Activated T-cell treated with anti-CD3 and anti-CD28 coated beads, Interleukin-2, amount 50 U/mL, for 4 hours (primary cell): Measurements from ENCODE around the gene BCL2L11. TPM values are rescaled to one million over a fixed set of nuclear protein-coding genes. Genes with fewer than 3 reads are reported as not detected.

Experiments used
- ATAC-seq, 2 donors: fragments of 200-7000 bp; cut with Tn5 transposase; one replicate each; pipeline ENCODE4 v1.10.0; 2021
- DNase-seq: peaks from one replicate; pipeline ENCODE4 v3.0.0-alpha.2; 2020
- H3K27me3 Mint-ChIP-seq: one replicate; pipeline ENCODE4 v1.8.0; 2021; ENCODE audit warnings: low read depth, mixed read lengths
- H3K36me3 Mint-ChIP-seq: one replicate; pipeline ENCODE4 v1.8.0; 2022; ENCODE audit warnings: mixed read lengths; ENCODE audit not compliant: insufficient read depth
- H3K4me1 Mint-ChIP-seq: one replicate; pipeline ENCODE4 v1.8.0; 2021; ENCODE audit warnings: low read depth, mixed read lengths
- H3K4me3 Mint-ChIP-seq: one replicate; pipeline ENCODE4 v1.8.0; 2021; ENCODE audit warnings: mild to moderate bottlenecking, moderate library complexity, mixed read lengths
- H3K9me3 Mint-ChIP-seq: one replicate; pipeline ENCODE4 v1.8.0; 2021; ENCODE audit warnings: mixed read lengths
- total RNA-seq, 3 donors: library from RNA; stranded (reverse); gene quantifications; one replicate each; pipeline ENCODE4 v1.2.1, GENCODE V29; 2021

Gene BCL2L11
- total RNA-seq, 3 donors from 2014 or later = 63.3 to 68.9 (median 65.5) TPM

- peak; percentile 17 for DNase-seq
- H3K36me3 Mint-ChIP-seq = peaks cover 40% of the 10 kb centered on the region
- H3K4me3 Mint-ChIP-seq = peak overlapping the region; percentile 85
- H3K9me3 Mint-ChIP-seq = no peaks in the 10 kb centered on the region
- peaks cover 23% of the 10 kb centered on the region for H3K27me3 Mint-ChIP-seq
- H3K4me1 Mint-ChIP-seq = peaks cover 51% of the 10 kb centered on the region
- peak; percentile 4 to 6 for ATAC-seq
These were observed 2.1 kb downstream of the BCL2L11 start for GRCh38 chr2:111122631-111123421.

GRCh38 chr2:111123751-111124150, 3.0 kb downstream of the BCL2L11 start:
- peaks cover 42% of the 10 kb centered on the region for H3K4me1 Mint-ChIP-seq
- H3K4me3 Mint-ChIP-seq = peak overlapping the region; percentile 85
- peaks cover 47% of the 10 kb centered on the region for H3K36me3 Mint-ChIP-seq
- DNase-seq = no peak
- no peaks in the 10 kb centered on the region for H3K9me3 Mint-ChIP-seq
- no peak for ATAC-seq
- peaks cover 14% of the 10 kb centered on the region for H3K27me3 Mint-ChIP-seq

GRCh38 chr2:111126581-111126980, 5.9 kb downstream of the BCL2L11 start:
- Mint-ChIP-seq H3K4me3 (no peak overlapping the region), H3K36me3 (peaks cover 66% of the 10 kb centered on the region), H3K9me3 (no peaks in the 10 kb centered on the region), H3K27me3 (peaks cover 3% of the 10 kb centered on the region), H3K4me1 (peaks cover 32% of the 10 kb centered on the region)
- no peak for DNase-seq
- ATAC-seq = no peak

- Mint-ChIP-seq H3K27me3 (peaks cover 3% of the 10 kb centered on the region), H3K9me3 (no peaks in the 10 kb centered on the region), H3K36me3 (peaks cover 72% of the 10 kb centered on the region), H3K4me1 (peaks cover 35% of the 10 kb centered on the region), H3K4me3 (no peak overlapping the region)
- no peak for ATAC-seq
- no peak for DNase-seq
These were observed 6.6 kb downstream of the BCL2L11 start for GRCh38 chr2:111127351-111127750.

- ATAC-seq = no peak
- no peak for DNase-seq
- Mint-ChIP-seq H3K4me3 (no peak overlapping the region), H3K9me3 (no peaks in the 10 kb centered on the region), H3K27me3 (peaks cover 3% of the 10 kb centered on the region), H3K36me3 (peaks cover 72% of the 10 kb centered on the region), H3K4me1 (peaks cover 35% of the 10 kb centered on the region)
These were observed 7.4 kb downstream of the BCL2L11 start for GRCh38 chr2:111128096-111128495.

GRCh38 chr2:111133603-111134002, 12.9 kb downstream of the BCL2L11 start:
- Mint-ChIP-seq H3K4me1 (peaks cover 30% of the 10 kb centered on the region), H3K27me3 (no peaks in the 10 kb centered on the region), H3K9me3 (no peaks in the 10 kb centered on the region), H3K4me3 (no peak overlapping the region), H3K36me3 (peaks cover 57% of the 10 kb centered on the region)
- DNase-seq = no peak
- no peak for ATAC-seq

- no peaks in the 10 kb centered on the region for H3K9me3 Mint-ChIP-seq
- peaks cover 28% of the 10 kb centered on the region for H3K4me1 Mint-ChIP-seq
- ATAC-seq (no peak), DNase-seq (no peak)
- peaks cover 57% of the 10 kb centered on the region for H3K36me3 Mint-ChIP-seq
- H3K27me3 Mint-ChIP-seq = no peaks in the 10 kb centered on the region
- no peak overlapping the region for H3K4me3 Mint-ChIP-seq
These were observed 13.3 kb downstream of the BCL2L11 start for GRCh38 chr2:111134055-111134454.

GRCh38 chr2:111135237-111135909, 14.7 kb downstream of the BCL2L11 start:
- Mint-ChIP-seq H3K4me1 (peaks cover 28% of the 10 kb centered on the region), H3K27me3 (no peaks in the 10 kb centered on the region), H3K4me3 (no peak overlapping the region), H3K36me3 (peaks cover 61% of the 10 kb centered on the region), H3K9me3 (no peaks in the 10 kb centered on the region)
- no peak for ATAC-seq
- no peak for DNase-seq

GRCh38 chr2:111135910-111136297, 15.2 kb downstream of the BCL2L11 start:
- DNase-seq = no peak
- Mint-ChIP-seq H3K27me3 (no peaks in the 10 kb centered on the region), H3K4me3 (no peak overlapping the region), H3K36me3 (peaks cover 61% of the 10 kb centered on the region), H3K9me3 (no peaks in the 10 kb centered on the region), H3K4me1 (peaks cover 26% of the 10 kb centered on the region)
- no peak for ATAC-seq

GRCh38 chr2:111138839-111139238, 18.1 kb downstream of the BCL2L11 start:
- no peaks in the 10 kb centered on the region for H3K27me3 Mint-ChIP-seq

GRCh38 chr2:111139637-111140317, 19.1 kb downstream of the BCL2L11 start:
- no peaks in the 10 kb centered on the region for H3K27me3 Mint-ChIP-seq
- DNase-seq (no peak), ATAC-seq (no peak)
- H3K36me3 Mint-ChIP-seq = peaks cover 56% of the 10 kb centered on the region
- H3K9me3 Mint-ChIP-seq = no peaks in the 10 kb centered on the region
- peaks cover 10% of the 10 kb centered on the region for H3K4me1 Mint-ChIP-seq
- H3K4me3 Mint-ChIP-seq = no peak overlapping the region

More at GRCh38 chr2:111138839-111139238, 18.1 kb downstream of the BCL2L11 start:
- no peak for ATAC-seq
- Mint-ChIP-seq H3K4me3 (no peak overlapping the region), H3K4me1 (peaks cover 17% of the 10 kb centered on the region), H3K9me3 (no peaks in the 10 kb centered on the region), H3K36me3 (peaks cover 59% of the 10 kb centered on the region)
- no peak for DNase-seq

- no peak overlapping the region for H3K4me3 Mint-ChIP-seq
- peaks cover 53% of the 10 kb centered on the region for H3K36me3 Mint-ChIP-seq
- H3K4me1 Mint-ChIP-seq = peaks cover 10% of the 10 kb centered on the region
- no peak for DNase-seq
- no peak for ATAC-seq
- no peaks in the 10 kb centered on the region for H3K9me3 Mint-ChIP-seq
- H3K27me3 Mint-ChIP-seq = no peaks in the 10 kb centered on the region
These were observed 20.1 kb downstream of the BCL2L11 start for GRCh38 chr2:111140815-111141214.

- no peak for ATAC-seq
- H3K4me1 Mint-ChIP-seq = peaks cover 6% of the 10 kb centered on the region
These were observed 21.4 kb downstream of the BCL2L11 start for GRCh38 chr2:111142101-111142500.

GRCh38 chr2:111143107-111143842, 22.6 kb downstream of the BCL2L11 start:
- H3K9me3 Mint-ChIP-seq = no peaks in the 10 kb centered on the region
- no peak for ATAC-seq
- no peak for DNase-seq
- peaks cover 5% of the 10 kb centered on the region for H3K4me1 Mint-ChIP-seq
- no peaks in the 10 kb centered on the region for H3K27me3 Mint-ChIP-seq
- no peak overlapping the region for H3K4me3 Mint-ChIP-seq
- H3K36me3 Mint-ChIP-seq = peaks cover 52% of the 10 kb centered on the region

More at GRCh38 chr2:111142101-111142500, 21.4 kb downstream of the BCL2L11 start:
- Mint-ChIP-seq H3K36me3 (peaks cover 52% of the 10 kb centered on the region), H3K4me3 (no peak overlapping the region), H3K9me3 (no peaks in the 10 kb centered on the region), H3K27me3 (no peaks in the 10 kb centered on the region)
- DNase-seq = no peak
